Left forelimb (tissue), 1 donor: ENCODE measurements around the gene MSL3B.

Experiments
- DNase-seq: peaks from one replicate; pipeline ENCODE4 v3.0.0-alpha.2; 2018; ENCODE audit warnings: low spot score

The MSL3B gene

DNA sequence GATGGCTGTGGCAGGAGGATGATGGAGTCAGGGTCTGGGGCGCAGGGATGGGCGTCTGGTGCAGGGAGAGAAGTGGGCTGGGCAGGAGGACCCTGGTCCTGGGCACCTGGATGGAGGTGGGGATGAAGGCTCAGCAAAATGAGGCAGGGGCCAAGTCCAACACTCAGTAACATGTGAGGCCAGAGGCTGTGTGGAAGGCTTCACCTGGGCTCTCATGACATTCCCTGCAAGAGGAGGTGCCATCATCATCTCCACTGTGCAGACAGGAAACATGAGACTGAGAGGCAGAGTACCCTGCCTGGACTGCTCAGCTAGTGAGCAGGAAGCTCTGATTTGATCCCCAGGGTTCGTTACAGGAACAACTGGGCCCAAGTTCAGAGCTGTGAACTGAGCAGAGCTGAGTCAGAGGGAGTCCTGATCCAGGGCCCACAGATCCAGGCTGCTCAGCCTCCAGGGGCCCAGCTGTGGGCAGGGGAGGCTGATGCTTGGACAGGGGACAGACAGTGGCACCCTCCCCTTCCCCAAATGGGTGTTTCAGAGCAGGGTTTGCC lies 50.8 kb downstream of the MSL3B start:
- peak; percentile 41 for DNase-seq

DNA sequence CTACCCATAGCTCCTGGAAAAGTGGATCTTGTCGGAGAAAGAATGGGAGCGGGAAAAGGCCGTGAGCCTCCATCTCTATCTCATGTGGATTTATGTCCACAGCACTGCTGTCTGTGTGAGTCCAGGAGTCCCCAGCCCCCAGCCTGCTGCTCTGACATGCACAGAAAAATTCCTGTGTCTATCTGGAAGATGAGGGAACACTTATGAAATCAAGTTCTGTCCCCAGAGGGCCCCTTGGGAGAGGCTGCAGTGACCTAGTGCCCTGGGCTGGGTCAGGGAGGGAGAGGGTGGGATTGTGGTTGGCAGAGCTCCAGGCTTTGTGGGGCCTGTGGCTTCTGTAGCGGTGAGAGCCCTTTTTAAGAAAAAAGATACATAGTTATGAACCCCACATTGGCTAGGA lies 51.4 kb downstream of the MSL3B start:
- DNase-seq, result peak; percentile 31

DNA sequence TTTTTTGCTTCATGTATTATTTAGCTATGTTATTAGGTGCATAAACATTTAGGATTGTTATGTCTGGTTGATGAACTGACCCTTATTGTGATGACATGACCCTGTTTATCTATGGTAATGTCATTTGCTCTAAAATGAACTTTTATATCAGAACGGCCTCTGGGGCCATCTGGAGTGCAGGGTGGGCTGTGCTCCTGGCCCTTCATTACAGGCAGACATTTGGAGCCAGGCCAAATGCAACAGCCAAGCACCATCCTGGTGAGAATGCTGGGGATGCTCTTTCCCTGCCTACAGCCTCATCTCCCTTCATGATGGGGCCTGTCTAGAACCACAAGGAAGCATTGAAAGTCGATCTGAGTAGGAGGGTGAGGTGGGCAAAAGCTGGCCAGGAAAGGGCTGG lies 51.9 kb downstream of the MSL3B start:
- DNase-seq, result no peak

- DNase-seq, result no peak
These were observed 52.3 kb downstream of the MSL3B start for GRCh38 chr2:233815861-233816260.
